ENCODE results near the gene CFAP20. TPM values are rescaled to one million over a fixed set of nuclear protein-coding genes. Genes with fewer than 3 reads are reported as not detected.
"Not testable (repeated sequence)": the region's sequence is repeated elsewhere in the genome, so short reads cannot be mapped to it uniquely, and the experiment has no call there.

The CFAP20 gene
- total RNA-seq, 1 donor from 2014 or later, result 51.7 TPM

DNA sequence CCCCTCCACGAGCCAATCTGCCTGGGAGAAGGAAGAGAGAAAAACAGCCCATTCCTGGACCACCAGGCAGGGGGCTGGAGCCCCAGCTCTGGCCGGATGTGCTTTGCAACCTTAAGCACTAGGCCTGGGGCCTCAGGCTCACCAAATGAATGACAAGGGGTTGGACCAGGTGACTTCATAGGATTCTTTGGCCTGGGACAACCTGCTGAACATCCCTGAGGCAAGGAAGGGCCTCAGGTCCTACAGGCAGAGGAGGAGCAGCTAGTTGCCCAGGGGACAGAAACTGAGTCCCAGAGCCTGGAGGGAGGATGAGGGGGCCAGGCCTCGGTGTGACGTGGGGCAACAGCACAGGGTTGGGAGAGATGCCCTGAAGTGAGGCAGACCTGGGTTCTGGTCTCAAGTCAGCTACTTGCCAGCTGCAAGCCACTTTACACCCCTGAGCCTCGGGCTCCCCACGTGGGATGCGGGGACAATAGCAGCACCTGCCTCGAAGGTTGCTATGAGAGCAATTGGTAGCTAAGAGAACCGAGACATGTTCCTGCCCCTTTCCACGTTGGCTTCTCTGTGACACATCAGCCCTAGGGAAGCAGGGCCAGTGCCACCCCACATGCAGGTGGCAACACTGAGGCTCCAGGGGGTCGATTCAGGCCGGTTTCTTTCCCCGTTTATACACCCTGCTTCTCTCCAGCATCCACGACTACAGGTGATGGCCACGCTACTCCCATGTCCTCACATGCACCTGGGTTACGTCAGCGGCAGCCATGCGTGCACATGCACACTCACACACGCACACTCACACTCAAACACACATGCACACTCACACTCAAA is 42.6 kb downstream of the CFAP20 start:
- no peaks in the 10 kb centered on the region for H3K36me3 Mint-ChIP-seq (ENCODE audit: low read depth)
- H3K4me1 Mint-ChIP-seq (ENCODE audit: low read depth), result no peaks in the 10 kb centered on the region
- H3K27ac Mint-ChIP-seq, result no peak overlapping the region
- no peaks in the 10 kb centered on the region for H3K9me3 Mint-ChIP-seq
- H3K4me3 Mint-ChIP-seq (ENCODE audit: low read depth), result no peak overlapping the region
- DNase-seq (ENCODE audit: low spot score), result no peak
- intact Hi-C loops (cut with micrococcal nuclease), result no loop called here
- H3K27me3 Mint-ChIP-seq (ENCODE audit: low read depth), result no peaks in the 10 kb centered on the region

DNA sequence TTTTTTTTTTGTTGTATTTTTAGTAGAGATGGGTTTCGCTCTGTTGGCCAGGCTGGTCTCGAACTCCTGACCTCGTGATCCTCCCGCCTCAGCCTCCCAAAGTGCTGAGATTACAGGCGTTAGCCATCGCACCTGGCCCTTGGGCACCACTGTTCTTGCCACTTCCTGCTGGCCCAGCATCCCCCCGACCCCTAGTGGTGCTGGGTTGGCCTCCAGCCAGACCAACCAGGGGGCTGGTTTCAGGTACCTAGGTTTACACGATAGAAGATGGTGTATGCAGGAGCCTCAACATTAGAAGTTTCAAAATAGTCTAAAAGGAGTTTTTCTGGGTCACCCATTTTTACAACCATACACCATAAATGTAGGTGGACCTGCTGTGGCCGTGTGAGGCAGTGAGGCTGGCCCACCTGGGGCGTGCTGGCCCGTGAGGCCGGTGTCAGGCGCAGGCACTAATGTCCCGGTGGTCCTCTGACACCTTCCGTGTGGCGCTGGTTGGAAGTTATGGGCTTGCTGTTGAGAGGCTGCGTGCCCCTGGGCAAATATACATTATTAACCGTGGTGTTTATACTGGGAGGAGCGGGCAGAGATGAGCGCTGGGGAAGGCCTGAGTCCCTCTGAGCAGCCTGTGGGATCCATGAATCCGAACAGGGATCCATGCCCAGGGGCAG is 43.5 kb downstream of the CFAP20 start:
- no peaks in the 10 kb centered on the region for H3K9me3 Mint-ChIP-seq
- no peaks in the 10 kb centered on the region for H3K36me3 Mint-ChIP-seq (ENCODE audit: low read depth)
- H3K4me1 Mint-ChIP-seq (ENCODE audit: low read depth), result no peaks in the 10 kb centered on the region
- no peaks in the 10 kb centered on the region for H3K27me3 Mint-ChIP-seq (ENCODE audit: low read depth)
- H3K27ac Mint-ChIP-seq, result no peak overlapping the region
- no peak overlapping the region for H3K4me3 Mint-ChIP-seq (ENCODE audit: low read depth)
- no peak for DNase-seq (ENCODE audit: low spot score)
- intact Hi-C loops (cut with micrococcal nuclease), result no loop called here

DNA sequence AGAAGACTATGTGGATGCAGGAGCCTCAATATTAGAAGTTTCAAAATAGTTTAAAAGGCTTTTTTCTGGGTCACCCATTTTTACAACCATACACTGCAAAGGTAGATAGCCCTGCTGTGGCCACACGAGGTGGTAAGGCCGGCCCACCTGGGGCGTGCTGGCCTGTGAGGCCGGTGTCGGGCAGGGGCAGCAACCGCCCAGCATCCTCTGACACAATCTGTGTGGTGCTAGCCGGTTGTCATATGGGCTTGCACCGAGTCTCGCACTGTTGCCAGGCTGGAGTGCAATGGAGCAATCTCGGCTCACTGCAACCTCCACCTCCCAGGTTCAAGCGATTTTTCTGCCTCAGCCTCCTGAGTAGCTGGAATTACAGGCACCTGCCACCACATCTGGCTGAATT is 44.0 kb downstream of the CFAP20 start:
- intact Hi-C loops (cut with micrococcal nuclease), result no loop called here
- no peaks in the 10 kb centered on the region for H3K27me3 Mint-ChIP-seq (ENCODE audit: low read depth)
- DNase-seq (ENCODE audit: low spot score), result no peak
- no peak overlapping the region for H3K27ac Mint-ChIP-seq
- H3K36me3 Mint-ChIP-seq (ENCODE audit: low read depth), result no peaks in the 10 kb centered on the region
- H3K4me3 Mint-ChIP-seq (ENCODE audit: low read depth), result no peak overlapping the region
- H3K4me1 Mint-ChIP-seq (ENCODE audit: low read depth), result no peaks in the 10 kb centered on the region
- H3K9me3 Mint-ChIP-seq, result no peaks in the 10 kb centered on the region

GRCh38 chr16:58084635-58085034 is 44.5 kb downstream of the CFAP20 start:
- DNase-seq (ENCODE audit: low spot score), result no peak
- Mint-ChIP-seq H3K4me3 (ENCODE audit: low read depth) (no peak overlapping the region), H3K27me3 (ENCODE audit: low read depth) (no peaks in the 10 kb centered on the region), H3K36me3 (ENCODE audit: low read depth) (no peaks in the 10 kb centered on the region), H3K9me3 (no peaks in the 10 kb centered on the region), H3K27ac (no peak overlapping the region), H3K4me1 (ENCODE audit: low read depth) (no peaks in the 10 kb centered on the region)
- intact Hi-C loops (cut with micrococcal nuclease), result no loop called here

GRCh38 chr16:58082381-58082780 is 46.8 kb downstream of the CFAP20 start:
- H3K4me3 Mint-ChIP-seq (ENCODE audit: low read depth), result no peak overlapping the region
- no peak overlapping the region for H3K27ac Mint-ChIP-seq
- H3K27me3 Mint-ChIP-seq (ENCODE audit: low read depth), result no peaks in the 10 kb centered on the region
- no peaks in the 10 kb centered on the region for H3K4me1 Mint-ChIP-seq (ENCODE audit: low read depth)
- H3K9me3 Mint-ChIP-seq, result no peaks in the 10 kb centered on the region
- intact Hi-C loops (cut with micrococcal nuclease), result no loop called here
- H3K36me3 Mint-ChIP-seq (ENCODE audit: low read depth), result no peaks in the 10 kb centered on the region
- DNase-seq (ENCODE audit: low spot score), result no peak

- H3K4me3 Mint-ChIP-seq (ENCODE audit: low read depth); H3K27ac Mint-ChIP-seq; DNase-seq (ENCODE audit: low spot score); H3K9me3 Mint-ChIP-seq; intact Hi-C loops (cut with micrococcal nuclease); H3K4me1 Mint-ChIP-seq (ENCODE audit: low read depth); H3K27me3 Mint-ChIP-seq (ENCODE audit: low read depth); H3K36me3 Mint-ChIP-seq (ENCODE audit: low read depth): not testable (repeated sequence)
Measured at GRCh38 chr16:58080657-58081056, 48.5 kb downstream of the CFAP20 start.

DNA sequence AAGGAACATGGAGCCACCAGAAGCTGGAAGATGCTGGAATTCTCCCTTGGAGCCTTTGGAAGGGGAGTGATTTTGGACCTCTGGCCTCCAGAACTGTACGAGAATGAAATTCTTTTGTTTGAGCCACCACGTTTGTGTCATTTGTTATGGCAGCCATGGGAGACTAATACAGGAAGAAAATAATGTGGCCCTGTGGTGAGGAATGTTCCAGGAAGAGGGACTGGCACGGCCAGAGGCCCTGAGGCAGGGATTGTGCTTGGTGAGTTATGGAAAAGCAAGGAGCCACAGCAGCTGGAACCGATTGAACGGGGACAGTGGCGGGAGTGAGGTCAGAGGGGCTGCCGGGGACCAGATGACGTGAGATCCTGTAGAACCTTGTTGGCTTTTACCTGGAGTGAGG is 51.4 kb downstream of the CFAP20 start:
- no peaks in the 10 kb centered on the region for H3K36me3 Mint-ChIP-seq (ENCODE audit: low read depth)
- no peak overlapping the region for H3K4me3 Mint-ChIP-seq (ENCODE audit: low read depth)
- H3K4me1 Mint-ChIP-seq (ENCODE audit: low read depth), result no peaks in the 10 kb centered on the region
- H3K27ac Mint-ChIP-seq, result no peak overlapping the region
- DNase-seq (ENCODE audit: low spot score), result no peak
- H3K27me3 Mint-ChIP-seq (ENCODE audit: low read depth), result no peaks in the 10 kb centered on the region
- H3K9me3 Mint-ChIP-seq, result no peaks in the 10 kb centered on the region
- intact Hi-C loops (cut with micrococcal nuclease), result no loop called here

GRCh38 chr16:58076514-58076913 is 52.7 kb downstream of the CFAP20 start:
- no peaks in the 10 kb centered on the region for H3K9me3 Mint-ChIP-seq
- intact Hi-C loops (cut with micrococcal nuclease), result no loop called here
- no peak for DNase-seq (ENCODE audit: low spot score)
- H3K4me3 Mint-ChIP-seq (ENCODE audit: low read depth), result no peak overlapping the region
- no peaks in the 10 kb centered on the region for H3K36me3 Mint-ChIP-seq (ENCODE audit: low read depth)
- H3K27me3 Mint-ChIP-seq (ENCODE audit: low read depth), result no peaks in the 10 kb centered on the region
- H3K4me1 Mint-ChIP-seq (ENCODE audit: low read depth), result no peaks in the 10 kb centered on the region
- H3K27ac Mint-ChIP-seq, result no peak overlapping the region

- intact Hi-C loops (cut with micrococcal nuclease), result no loop called here
- no peak overlapping the region for H3K4me3 Mint-ChIP-seq (ENCODE audit: low read depth)
Measured at GRCh38 chr16:58074657-58075056, 54.5 kb downstream of the CFAP20 start.

GRCh38 chr16:58073086-58073485 is 56.1 kb downstream of the CFAP20 start:
- H3K9me3 Mint-ChIP-seq; H3K27me3 Mint-ChIP-seq (ENCODE audit: low read depth); intact Hi-C loops (cut with micrococcal nuclease); H3K4me1 Mint-ChIP-seq (ENCODE audit: low read depth); H3K36me3 Mint-ChIP-seq (ENCODE audit: low read depth); H3K27ac Mint-ChIP-seq; DNase-seq (ENCODE audit: low spot score); H3K4me3 Mint-ChIP-seq (ENCODE audit: low read depth): not testable (repeated sequence)

More at GRCh38 chr16:58074657-58075056, 54.5 kb downstream of the CFAP20 start:
- no peak overlapping the region for H3K27ac Mint-ChIP-seq
- no peaks in the 10 kb centered on the region for H3K27me3 Mint-ChIP-seq (ENCODE audit: low read depth)
- H3K36me3 Mint-ChIP-seq (ENCODE audit: low read depth), result no peaks in the 10 kb centered on the region
- no peak for DNase-seq (ENCODE audit: low spot score)
- H3K4me1 Mint-ChIP-seq (ENCODE audit: low read depth), result no peaks in the 10 kb centered on the region
- H3K9me3 Mint-ChIP-seq, result no peaks in the 10 kb centered on the region

GRCh38 chr16:58072134-58072533 is 57.0 kb downstream of the CFAP20 start:
- H3K27ac Mint-ChIP-seq; H3K4me3 Mint-ChIP-seq (ENCODE audit: low read depth); H3K27me3 Mint-ChIP-seq (ENCODE audit: low read depth); intact Hi-C loops (cut with micrococcal nuclease); DNase-seq (ENCODE audit: low spot score); H3K9me3 Mint-ChIP-seq; H3K4me1 Mint-ChIP-seq (ENCODE audit: low read depth); H3K36me3 Mint-ChIP-seq (ENCODE audit: low read depth): not testable (repeated sequence)

GRCh38 chr16:58070585-58070984 is 58.6 kb downstream of the CFAP20 start:
- intact Hi-C loops (cut with micrococcal nuclease), result no loop called here
- H3K4me1 Mint-ChIP-seq (ENCODE audit: low read depth), result no peaks in the 10 kb centered on the region
- DNase-seq (ENCODE audit: low spot score), result no peak
- H3K9me3 Mint-ChIP-seq, result no peaks in the 10 kb centered on the region
- no peak overlapping the region for H3K27ac Mint-ChIP-seq
- H3K4me3 Mint-ChIP-seq (ENCODE audit: low read depth), result no peak overlapping the region
- no peaks in the 10 kb centered on the region for H3K27me3 Mint-ChIP-seq (ENCODE audit: low read depth)
- no peaks in the 10 kb centered on the region for H3K36me3 Mint-ChIP-seq (ENCODE audit: low read depth)

All from activated T-helper 2 cell treated with anti-CD3 and anti-CD28 coated beads, Interferon-gamma antibody, Interleukin-2, Interleukin-4, amounts not matched to agents 10 μg/mL and 5 μg/mL and 100 μg/mL, durations not matched to agents 14 hours and 24 hours and 36 hours (primary cell).